ENCODE data around the gene ASB18. TPM values are rescaled to one million over a fixed set of nuclear protein-coding genes. Genes with fewer than 3 reads are reported as not detected.

ASB18 gene
- total RNA-seq, 4 donors from 2014 or later: not detected

DNA sequence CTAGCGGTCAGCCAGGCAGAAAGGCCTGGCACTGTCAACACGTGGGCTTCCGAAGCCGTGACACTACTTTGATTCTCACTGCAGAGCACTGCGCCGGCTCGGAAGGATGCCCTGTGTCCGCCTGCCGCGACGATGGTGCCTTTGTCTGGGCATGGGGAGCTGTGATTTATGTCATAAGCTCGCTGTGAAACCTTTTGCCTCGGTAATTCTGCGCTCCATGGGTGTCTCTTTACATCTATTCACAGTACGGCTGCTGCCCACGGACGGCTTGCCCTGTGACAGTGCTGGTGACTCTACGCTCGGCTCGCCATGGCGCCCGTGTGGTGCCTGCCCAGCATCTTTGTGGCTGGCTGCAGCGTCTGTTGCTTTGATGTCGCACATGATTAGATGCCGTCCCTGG is 52.9 kb downstream of the ASB18 start:
- no peaks in the 10 kb centered on the region for H3K27me3 ChIP-seq
- no peak for DNase-seq
- H3K36me3 ChIP-seq: no peaks in the 10 kb centered on the region
- no peak overlapping the region for H3K4me3 ChIP-seq
- TF ChIP-seq, protein P1, sequence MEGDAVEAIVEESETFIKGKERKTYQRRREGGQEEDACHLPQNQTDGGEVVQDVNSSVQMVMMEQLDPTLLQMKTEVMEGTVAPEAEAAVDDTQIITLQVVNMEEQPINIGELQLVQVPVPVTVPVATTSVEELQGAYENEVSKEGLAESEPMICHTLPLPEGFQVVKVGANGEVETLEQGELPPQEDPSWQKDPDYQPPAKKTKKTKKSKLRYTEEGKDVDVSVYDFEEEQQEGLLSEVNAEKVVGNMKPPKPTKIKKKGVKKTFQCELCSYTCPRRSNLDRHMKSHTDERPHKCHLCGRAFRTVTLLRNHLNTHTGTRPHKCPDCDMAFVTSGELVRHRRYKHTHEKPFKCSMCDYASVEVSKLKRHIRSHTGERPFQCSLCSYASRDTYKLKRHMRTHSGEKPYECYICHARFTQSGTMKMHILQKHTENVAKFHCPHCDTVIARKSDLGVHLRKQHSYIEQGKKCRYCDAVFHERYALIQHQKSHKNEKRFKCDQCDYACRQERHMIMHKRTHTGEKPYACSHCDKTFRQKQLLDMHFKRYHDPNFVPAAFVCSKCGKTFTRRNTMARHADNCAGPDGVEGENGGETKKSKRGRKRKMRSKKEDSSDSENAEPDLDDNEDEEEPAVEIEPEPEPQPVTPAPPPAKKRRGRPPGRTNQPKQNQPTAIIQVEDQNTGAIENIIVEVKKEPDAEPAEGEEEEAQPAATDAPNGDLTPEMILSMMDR (IDR thresholded peaks at IDR 0.05): no peak
- TF ChIP-seq POLR2A (IDR thresholded peaks at IDR 0.05): no peak
- H3K9me3 ChIP-seq: no peaks in the 10 kb centered on the region
- H3K4me1 ChIP-seq: no peaks in the 10 kb centered on the region
- no peak overlapping the region for H3K27ac ChIP-seq

DNA sequence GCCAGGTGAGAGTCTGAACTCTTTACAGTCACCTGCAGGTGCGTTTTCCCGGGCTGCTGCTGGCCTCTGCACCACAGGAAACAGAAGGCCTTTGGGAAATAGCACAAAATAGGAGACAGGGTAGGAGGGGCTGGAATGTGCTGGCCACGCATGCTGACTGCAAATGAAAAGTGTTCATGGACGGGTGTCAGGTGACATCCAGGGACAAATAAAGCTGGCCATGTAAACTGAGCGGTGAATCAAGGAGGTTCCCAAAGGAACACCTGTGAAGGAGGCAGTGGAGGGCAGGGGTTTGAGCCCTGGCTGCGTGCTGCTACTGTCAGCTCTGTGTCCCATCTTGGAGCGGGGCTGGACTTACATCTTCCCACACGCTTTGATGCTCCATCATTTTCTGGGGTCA is 53.7 kb downstream of the ASB18 start:
- no peak for DNase-seq
- no peak overlapping the region for H3K4me3 ChIP-seq
- H3K27me3 ChIP-seq: no peaks in the 10 kb centered on the region
- H3K36me3 ChIP-seq: no peaks in the 10 kb centered on the region
- no peaks in the 10 kb centered on the region for H3K4me1 ChIP-seq
- H3K9me3 ChIP-seq: no peaks in the 10 kb centered on the region
- no peak overlapping the region for H3K27ac ChIP-seq
- TF ChIP-seq, protein P1 (IDR thresholded peaks at IDR 0.05): no peak
- TF ChIP-seq POLR2A (IDR thresholded peaks at IDR 0.05): no peak

- H3K9me3 ChIP-seq: no peaks in the 10 kb centered on the region
- H3K4me3 ChIP-seq: no peak overlapping the region
- H3K27me3 ChIP-seq: no peaks in the 10 kb centered on the region
- no peaks in the 10 kb centered on the region for H3K4me1 ChIP-seq
- no peak overlapping the region for H3K27ac ChIP-seq
- H3K36me3 ChIP-seq: no peaks in the 10 kb centered on the region
- TF ChIP-seq, protein P1 (IDR thresholded peaks at IDR 0.05): no peak
- TF ChIP-seq POLR2A (IDR thresholded peaks at IDR 0.05): no peak
- no peak for DNase-seq
Observed at GRCh38 chr2:236209996-236210395, 54.2 kb downstream of the ASB18 start.

GRCh38 chr2:236209535-236209934 is 54.7 kb downstream of the ASB18 start:
- no peaks in the 10 kb centered on the region for H3K9me3 ChIP-seq
- DNase-seq: no peak

DNA sequence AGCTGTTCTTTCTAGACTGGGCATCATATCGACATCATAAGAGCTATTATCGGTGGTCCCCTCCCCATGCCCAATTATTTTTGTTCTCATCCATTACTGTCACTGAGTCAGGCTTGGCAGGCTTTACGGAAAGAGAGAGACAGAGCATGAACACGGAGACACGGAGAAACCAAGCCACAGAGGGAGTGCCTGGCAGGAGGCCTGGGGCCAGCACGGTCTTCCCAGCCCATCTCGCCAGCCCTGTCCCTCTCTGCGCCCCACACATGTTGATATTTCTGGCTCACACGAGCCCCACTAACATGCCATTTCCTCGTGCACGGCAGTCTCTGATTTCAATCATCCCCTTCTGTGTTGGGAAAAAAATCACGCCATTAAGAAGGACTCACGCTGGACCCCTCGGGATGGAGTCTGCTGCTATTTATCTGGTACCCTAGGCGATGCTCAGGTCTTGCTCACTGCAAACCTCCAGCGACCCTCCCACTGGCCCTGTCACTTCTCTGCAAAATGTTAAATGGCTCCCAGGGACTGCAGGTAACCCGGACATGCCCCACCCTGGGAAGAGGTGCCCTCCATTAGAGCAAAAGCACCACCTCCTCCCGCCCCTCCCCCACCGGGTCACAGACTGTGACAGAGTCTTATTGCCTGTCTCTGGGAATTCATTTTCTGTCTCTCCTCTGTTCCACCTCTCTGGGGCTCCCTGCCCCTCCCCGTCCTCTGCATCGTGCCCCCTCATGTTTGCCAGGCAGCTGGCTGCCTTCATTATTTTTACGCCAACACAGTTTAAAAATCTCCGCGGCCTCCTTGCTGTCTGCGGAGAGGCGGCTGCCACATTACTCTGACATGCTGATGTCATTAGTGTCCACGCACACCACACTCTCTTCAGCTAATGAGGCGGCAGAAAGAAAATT is 55.9 kb downstream of the ASB18 start:
- no peak for DNase-seq
- TF ChIP-seq POLR2A (IDR thresholded peaks at IDR 0.05): no peak
- TF ChIP-seq, protein P1 (IDR thresholded peaks at IDR 0.05): no peak
- no peaks in the 10 kb centered on the region for H3K9me3 ChIP-seq
- H3K4me3 ChIP-seq: no peak overlapping the region
- no peaks in the 10 kb centered on the region for H3K4me1 ChIP-seq
- no peak overlapping the region for H3K27ac ChIP-seq
- no peaks in the 10 kb centered on the region for H3K27me3 ChIP-seq
- H3K36me3 ChIP-seq: no peaks in the 10 kb centered on the region

More at GRCh38 chr2:236209535-236209934, 54.7 kb downstream of the ASB18 start:
- no peak overlapping the region for H3K4me3 ChIP-seq
- H3K27ac ChIP-seq: no peak overlapping the region
- no peaks in the 10 kb centered on the region for H3K4me1 ChIP-seq
- no peaks in the 10 kb centered on the region for H3K36me3 ChIP-seq
- no peaks in the 10 kb centered on the region for H3K27me3 ChIP-seq
- TF ChIP-seq, protein P1 (IDR thresholded peaks at IDR 0.05): no peak
- TF ChIP-seq POLR2A (IDR thresholded peaks at IDR 0.05): no peak

All from Peyer's patch (tissue), 4 donors.